Adrenal gland (tissue), 5 donors: ENCODE measurements around the gene ZC2HC1C.

Experiments used
- POLR2A ChIP-seq, 2 donors: fragments of 450-650 bp; IDR thresholded peaks; one replicate each; pipeline ENCODE4 v1.6.1; 2017; ENCODE audit warnings: antibody characterized with exemption in 2 of 2, mild to moderate bottlenecking in 2 of 2, moderate library complexity in 1 of 2
- TF ChIP-seq, protein P1 (sequence below), 6 experiments: fragments of 450-650 bp in 4 of 6; fragments of 200-600 bp in 2 of 6; sonication (generic) in 1 of 6; IDR thresholded peaks; 1 replicate in 5 of 6; 2 replicates in 1 of 6; pipeline versions ENCODE4 v1.5.1 to v1.8.0; 2016 to 2021; ENCODE audit warnings: antibody characterized with exemption in 6 of 6, mild to moderate bottlenecking in 2 of 6, moderate library complexity in 1 of 6
- donor health status: DM: no; HTN: no; CAD: no.

DNA sequence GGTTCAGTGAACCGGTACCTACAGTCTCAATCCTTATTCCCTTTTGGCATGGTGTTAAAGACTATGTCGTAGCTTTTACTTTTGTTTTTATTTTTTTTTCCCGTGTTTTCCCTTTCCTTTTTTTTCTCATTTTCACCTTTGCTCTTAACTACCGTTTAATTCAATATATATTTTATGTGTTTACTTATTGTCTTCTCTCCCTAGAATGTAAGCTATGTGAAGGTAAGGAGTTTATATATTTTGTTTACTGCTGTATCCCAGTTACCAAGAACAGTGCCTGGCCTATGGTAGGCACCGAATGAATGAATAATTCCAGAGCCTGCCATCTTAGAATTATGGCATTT, 17.9 kb upstream of the ZC2HC1C start:
- TF ChIP-seq, protein P1, sequence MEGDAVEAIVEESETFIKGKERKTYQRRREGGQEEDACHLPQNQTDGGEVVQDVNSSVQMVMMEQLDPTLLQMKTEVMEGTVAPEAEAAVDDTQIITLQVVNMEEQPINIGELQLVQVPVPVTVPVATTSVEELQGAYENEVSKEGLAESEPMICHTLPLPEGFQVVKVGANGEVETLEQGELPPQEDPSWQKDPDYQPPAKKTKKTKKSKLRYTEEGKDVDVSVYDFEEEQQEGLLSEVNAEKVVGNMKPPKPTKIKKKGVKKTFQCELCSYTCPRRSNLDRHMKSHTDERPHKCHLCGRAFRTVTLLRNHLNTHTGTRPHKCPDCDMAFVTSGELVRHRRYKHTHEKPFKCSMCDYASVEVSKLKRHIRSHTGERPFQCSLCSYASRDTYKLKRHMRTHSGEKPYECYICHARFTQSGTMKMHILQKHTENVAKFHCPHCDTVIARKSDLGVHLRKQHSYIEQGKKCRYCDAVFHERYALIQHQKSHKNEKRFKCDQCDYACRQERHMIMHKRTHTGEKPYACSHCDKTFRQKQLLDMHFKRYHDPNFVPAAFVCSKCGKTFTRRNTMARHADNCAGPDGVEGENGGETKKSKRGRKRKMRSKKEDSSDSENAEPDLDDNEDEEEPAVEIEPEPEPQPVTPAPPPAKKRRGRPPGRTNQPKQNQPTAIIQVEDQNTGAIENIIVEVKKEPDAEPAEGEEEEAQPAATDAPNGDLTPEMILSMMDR (IDR thresholded peaks at IDR 0.05), result no peak
- no peak for TF ChIP-seq POLR2A (IDR thresholded peaks at IDR 0.05)
